ENCODE results near the gene TWIST2.

TWIST2 gene

DNA sequence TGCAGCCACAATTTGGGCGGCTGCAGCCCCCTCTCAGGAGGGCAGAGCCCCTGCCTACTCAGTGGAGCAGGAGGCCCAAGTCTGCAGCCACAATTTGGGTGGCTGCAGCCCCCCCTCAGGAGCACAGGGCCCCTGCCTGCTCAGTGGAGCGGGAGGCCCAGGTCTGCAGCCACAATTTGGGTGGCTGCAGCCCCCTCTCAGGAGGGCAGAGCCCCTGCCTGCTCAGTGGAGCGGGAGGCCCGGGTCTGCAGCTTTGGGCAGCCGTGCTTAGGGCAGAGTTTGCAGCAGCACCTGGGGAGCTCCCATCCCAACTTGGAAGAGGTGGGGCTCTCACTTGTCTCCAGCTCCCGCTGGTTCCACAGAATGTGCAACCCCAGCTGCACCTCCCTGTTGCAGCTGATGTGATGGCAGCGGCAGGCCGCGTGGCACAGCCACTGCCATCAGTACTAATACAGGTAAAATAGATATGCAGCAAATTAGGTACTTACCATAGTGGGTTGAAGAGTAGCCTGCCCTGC is 99.4 kb downstream of the TWIST2 start:
- no peak overlapping the region for H3K9ac ChIP-seq (ENCODE audit: insufficient read length)
- H3K4me3 ChIP-seq = no peak overlapping the region
- no peaks in the 10 kb centered on the region for H3K9me3 ChIP-seq (ENCODE audit: low read depth, low read length)
- H3K36me3 ChIP-seq (ENCODE audit: insufficient read depth, low read length) = no peaks in the 10 kb centered on the region
- no peak overlapping the region for H3K27ac ChIP-seq
- DNase-seq (ENCODE audit: low read depth, low spot score) = no peak
- TF ChIP-seq FOXP2 (optimal IDR thresholded peaks at IDR 0.05; ENCODE audit: control extremely low read depth, extremely low read length, insufficient read depth) = no peak
- no peak for TF ChIP-seq EZH2 (IDR thresholded peaks at IDR 0.05)
- TF ChIP-seq POLR2AphosphoS5 (IDR thresholded peaks at IDR 0.05; ENCODE audit: borderline replicate concordance, low read depth, low read length) = no peak

DNA sequence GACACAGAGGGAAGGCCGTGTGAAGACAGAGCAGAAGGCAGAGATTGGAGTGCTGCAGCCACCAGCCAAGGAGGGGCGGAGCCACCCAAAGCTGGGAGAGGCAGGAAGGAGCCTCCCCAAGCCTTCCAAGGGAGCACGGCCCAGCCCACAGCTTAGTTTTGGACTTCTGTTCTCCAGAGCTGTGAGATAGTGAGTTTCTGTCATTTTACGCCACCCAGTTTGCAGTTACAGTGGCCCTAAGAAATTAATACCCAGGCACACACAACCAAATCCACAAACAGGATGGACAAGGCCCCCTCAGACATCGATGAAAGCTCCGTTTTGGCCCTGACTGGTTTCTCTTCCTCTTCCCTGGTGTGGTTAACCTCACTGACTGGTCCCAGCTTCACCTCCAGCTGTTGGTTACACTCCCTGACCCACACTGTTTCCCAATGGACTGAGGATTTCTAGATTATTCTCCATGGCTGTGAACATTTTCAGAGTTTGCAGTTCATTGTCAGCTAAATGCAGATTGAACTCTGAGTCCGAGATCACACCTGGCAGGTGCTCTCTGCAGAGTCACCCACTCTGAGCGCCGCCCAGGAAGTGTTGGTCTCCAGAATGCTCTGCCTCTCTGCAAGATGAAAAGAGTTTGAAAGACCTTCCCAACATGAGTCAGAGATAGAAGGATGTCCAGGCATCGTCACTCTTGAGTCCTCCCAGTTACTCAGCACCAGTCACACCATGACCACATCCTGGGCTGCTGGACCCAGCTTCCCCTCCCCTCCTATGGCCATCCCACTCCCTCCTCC is 100.2 kb downstream of the TWIST2 start:
- H3K4me3 ChIP-seq = no peak overlapping the region
- H3K27ac ChIP-seq = no peak overlapping the region
- no peak for TF ChIP-seq FOXP2 (optimal IDR thresholded peaks at IDR 0.05; ENCODE audit: control extremely low read depth, extremely low read length, insufficient read depth)
- no peak for TF ChIP-seq POLR2AphosphoS5 (IDR thresholded peaks at IDR 0.05; ENCODE audit: borderline replicate concordance, low read depth, low read length)
- no peak for TF ChIP-seq EZH2 (IDR thresholded peaks at IDR 0.05)
- no peak for DNase-seq (ENCODE audit: low read depth, low spot score)
- H3K9me3 ChIP-seq (ENCODE audit: low read depth, low read length) = no peaks in the 10 kb centered on the region
- H3K9ac ChIP-seq (ENCODE audit: insufficient read length) = no peak overlapping the region
- H3K36me3 ChIP-seq (ENCODE audit: insufficient read depth, low read length) = no peaks in the 10 kb centered on the region

GRCh38 chr2:238948765-238949641 is 101.1 kb downstream of the TWIST2 start:
- DNase-seq (ENCODE audit: low read depth, low spot score) = no peak
- Histone ChIP-seq H3K9ac (ENCODE audit: insufficient read length) (no peak overlapping the region), H3K27ac (no peak overlapping the region), H3K4me3 (no peak overlapping the region), H3K36me3 (ENCODE audit: insufficient read depth, low read length) (no peaks in the 10 kb centered on the region), H3K9me3 (ENCODE audit: low read depth, low read length) (no peaks in the 10 kb centered on the region)
- TF ChIP-seq POLR2AphosphoS5 (IDR thresholded peaks at IDR 0.05; ENCODE audit: borderline replicate concordance, low read depth, low read length) = no peak
- no peak for TF ChIP-seq FOXP2 (optimal IDR thresholded peaks at IDR 0.05; ENCODE audit: control extremely low read depth, extremely low read length, insufficient read depth)
- no peak for TF ChIP-seq EZH2 (IDR thresholded peaks at IDR 0.05)

GRCh38 chr2:238949710-238950345 is 101.9 kb downstream of the TWIST2 start:
- no peak overlapping the region for H3K27ac ChIP-seq
- H3K36me3 ChIP-seq (ENCODE audit: insufficient read depth, low read length) = no peaks in the 10 kb centered on the region
- no peak overlapping the region for H3K4me3 ChIP-seq
- no peak for TF ChIP-seq EZH2 (IDR thresholded peaks at IDR 0.05)
- no peak for TF ChIP-seq POLR2AphosphoS5 (IDR thresholded peaks at IDR 0.05; ENCODE audit: borderline replicate concordance, low read depth, low read length)
- TF ChIP-seq FOXP2 (optimal IDR thresholded peaks at IDR 0.05; ENCODE audit: control extremely low read depth, extremely low read length, insufficient read depth) = no peak
- no peak for DNase-seq (ENCODE audit: low read depth, low spot score)
- H3K9me3 ChIP-seq (ENCODE audit: low read depth, low read length) = no peaks in the 10 kb centered on the region
- no peak overlapping the region for H3K9ac ChIP-seq (ENCODE audit: insufficient read length)

DNA sequence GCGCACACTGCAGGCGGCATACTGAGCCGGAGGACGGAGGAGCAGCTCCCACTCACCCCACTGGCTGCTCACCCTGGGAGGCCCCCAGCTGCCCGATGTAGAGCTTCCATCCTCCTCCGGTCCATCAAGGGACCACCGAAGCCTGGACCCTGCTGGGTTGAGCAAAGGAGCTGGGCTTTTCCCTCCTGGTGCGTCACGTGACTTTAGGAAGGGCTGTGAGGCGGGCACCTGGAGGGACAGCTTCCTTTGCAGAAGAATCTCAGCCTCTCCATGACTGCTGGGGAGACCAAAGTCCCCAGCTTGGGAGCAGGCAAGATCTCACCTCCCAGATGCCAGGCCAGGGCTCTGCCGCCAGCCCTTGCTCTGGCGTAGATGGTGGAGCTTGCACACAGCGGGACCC is 102.7 kb downstream of the TWIST2 start:
- no peaks in the 10 kb centered on the region for H3K9me3 ChIP-seq (ENCODE audit: low read depth, low read length)
- no peak overlapping the region for H3K27ac ChIP-seq
- no peaks in the 10 kb centered on the region for H3K36me3 ChIP-seq (ENCODE audit: insufficient read depth, low read length)
- no peak for TF ChIP-seq EZH2 (IDR thresholded peaks at IDR 0.05)
- TF ChIP-seq FOXP2 (optimal IDR thresholded peaks at IDR 0.05; ENCODE audit: control extremely low read depth, extremely low read length, insufficient read depth) = no peak
- TF ChIP-seq POLR2AphosphoS5 (IDR thresholded peaks at IDR 0.05; ENCODE audit: borderline replicate concordance, low read depth, low read length) = no peak
- no peak for DNase-seq (ENCODE audit: low read depth, low spot score)
- no peak overlapping the region for H3K4me3 ChIP-seq
- no peak overlapping the region for H3K9ac ChIP-seq (ENCODE audit: insufficient read length)

DNA sequence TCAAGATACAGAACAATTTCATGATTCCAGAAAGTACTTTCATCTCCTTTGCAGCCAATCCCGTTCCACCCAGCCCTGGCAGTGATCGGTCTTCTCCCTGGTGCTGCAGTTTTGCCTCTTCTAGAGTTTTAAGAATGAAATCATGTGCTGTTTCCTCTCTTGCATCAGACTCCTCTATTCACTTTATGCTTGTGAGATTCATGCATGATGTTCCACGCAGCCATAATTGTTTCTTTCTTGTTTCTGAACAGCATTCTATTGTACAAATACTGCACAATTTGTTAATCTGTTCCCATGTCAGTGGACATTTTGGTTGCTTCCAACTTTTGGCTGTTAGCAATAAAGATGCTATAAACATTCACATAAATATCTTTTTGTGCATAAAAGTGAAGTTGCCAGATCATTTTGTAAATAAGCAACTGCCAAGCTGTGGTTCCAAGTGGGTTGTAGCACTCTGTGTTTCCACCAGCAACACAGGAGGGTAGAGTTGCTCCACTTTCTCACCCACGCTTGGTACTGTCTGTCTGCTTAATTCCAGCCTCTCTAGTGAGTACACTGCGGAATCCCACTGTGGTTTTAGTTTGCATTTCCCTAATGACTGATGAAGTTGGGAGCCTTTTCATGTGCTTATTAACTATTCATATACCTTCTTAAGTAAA is 104.5 kb downstream of the TWIST2 start:
- DNase-seq (ENCODE audit: low read depth, low spot score) = no peak
- H3K36me3 ChIP-seq (ENCODE audit: insufficient read depth, low read length) = no peaks in the 10 kb centered on the region
- H3K4me3 ChIP-seq = no peak overlapping the region
- no peak overlapping the region for H3K27ac ChIP-seq
- no peaks in the 10 kb centered on the region for H3K9me3 ChIP-seq (ENCODE audit: low read depth, low read length)
- TF ChIP-seq EZH2 (IDR thresholded peaks at IDR 0.05) = no peak
- no peak for TF ChIP-seq POLR2AphosphoS5 (IDR thresholded peaks at IDR 0.05; ENCODE audit: borderline replicate concordance, low read depth, low read length)
- TF ChIP-seq FOXP2 (optimal IDR thresholded peaks at IDR 0.05; ENCODE audit: control extremely low read depth, extremely low read length, insufficient read depth) = no peak
- no peak overlapping the region for H3K9ac ChIP-seq (ENCODE audit: insufficient read length)

DNA sequence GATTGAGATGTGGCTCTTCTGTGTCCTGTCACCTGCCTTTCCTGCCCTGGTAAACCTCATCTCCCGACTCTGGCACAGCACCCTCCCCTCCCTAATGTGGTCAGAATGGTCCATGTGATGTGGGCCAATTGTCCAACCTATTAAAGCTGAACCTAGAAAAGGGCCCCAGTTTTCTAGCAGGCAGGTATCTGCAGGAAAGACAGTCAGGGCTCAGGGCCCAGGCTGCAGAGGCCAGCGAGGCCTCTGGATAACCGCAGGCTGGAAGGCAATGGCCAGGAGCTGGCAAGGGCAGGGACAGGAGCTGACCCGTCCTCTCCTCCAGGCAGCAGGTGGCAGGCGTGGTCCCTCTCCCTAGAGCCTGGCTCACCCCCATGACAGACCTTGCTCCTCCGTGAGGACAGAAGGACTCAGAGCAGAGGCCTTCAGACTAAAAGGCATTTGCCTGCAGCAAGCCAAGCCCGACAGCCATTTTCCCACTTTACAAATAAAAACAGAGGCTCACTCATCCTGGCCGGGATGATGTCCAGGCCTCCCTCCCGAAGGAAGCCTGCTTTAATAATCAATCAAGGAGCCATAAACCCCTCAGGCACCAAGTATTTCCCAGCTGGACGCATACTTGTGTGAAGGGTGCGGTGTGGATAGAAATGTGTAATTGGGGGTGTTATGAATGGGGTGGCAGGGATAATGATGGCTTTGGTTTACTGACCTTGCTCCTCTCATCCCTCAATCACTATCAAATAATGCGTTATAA is 107.1 kb downstream of the TWIST2 start:
- no peak overlapping the region for H3K4me3 ChIP-seq
- H3K27ac ChIP-seq = no peak overlapping the region
- no peaks in the 10 kb centered on the region for H3K36me3 ChIP-seq (ENCODE audit: insufficient read depth, low read length)
- DNase-seq (ENCODE audit: low read depth, low spot score) = no peak
- H3K9me3 ChIP-seq (ENCODE audit: low read depth, low read length) = no peaks in the 10 kb centered on the region
- H3K9ac ChIP-seq (ENCODE audit: insufficient read length) = no peak overlapping the region
- TF ChIP-seq POLR2AphosphoS5 (IDR thresholded peaks at IDR 0.05; ENCODE audit: borderline replicate concordance, low read depth, low read length) = no peak
- no peak for TF ChIP-seq EZH2 (IDR thresholded peaks at IDR 0.05)
- no peak for TF ChIP-seq FOXP2 (optimal IDR thresholded peaks at IDR 0.05; ENCODE audit: control extremely low read depth, extremely low read length, insufficient read depth)
